Fibroblast of the aortic adventitia (primary cell): ENCODE measurements around the gene GRAP. TPM values are rescaled to one million over a fixed set of nuclear protein-coding genes. Genes with fewer than 3 reads are reported as not detected.

ENCODE experiments used
- DNase-seq: peaks from one replicate; pipeline ENCODE4 v3.0.0-alpha.2; 2010; ENCODE audit warnings: low read depth
- H3K4me3 ChIP-seq: 2 replicates; pipeline ENCODE4 v1.5.1; 2011; ENCODE audit warnings: low read depth, mild to moderate bottlenecking, control low read depth, low read length, moderate library complexity
- CTCF ChIP-seq: IDR thresholded peaks from 2 replicates; pipeline ENCODE4 v1.5.1; 2011; ENCODE audit warnings: mild to moderate bottlenecking, low read length, control low read depth, inconsistent platforms; ENCODE audit not compliant: insufficient read depth
- total RNA-seq: library from RNA; depleted of rRNA; stranded (reverse); fragments of >200 nt; gene quantifications from 2 replicates; pipeline ENCODE4 v1.2.3, GENCODE V29; 2012; ENCODE audit warnings: low replicate concordance

Gene GRAP
- total RNA-seq, 1 donor, result under 0.01 TPM

- no peak overlapping the region for H3K4me3 ChIP-seq
- TF ChIP-seq CTCF, result no peak
- no peak for DNase-seq
These were observed 26.7 kb downstream of the GRAP start for GRCh38 chr17:19020016-19020415.

GRCh38 chr17:19019041-19019941 is 27.5 kb downstream of the GRAP start:
- DNase-seq, result no peak
- H3K4me3 ChIP-seq, result no peak overlapping the region
- TF ChIP-seq CTCF, result no peak

GRCh38 chr17:19018600-19018950 is 28.2 kb downstream of the GRAP start:
- no peak overlapping the region for H3K4me3 ChIP-seq
- no peak for DNase-seq
- no peak for TF ChIP-seq CTCF

GRCh38 chr17:19017804-19018599 is 28.8 kb downstream of the GRAP start:
- no peak for TF ChIP-seq CTCF
- no peak for DNase-seq
- no peak overlapping the region for H3K4me3 ChIP-seq

- H3K4me3 ChIP-seq, result no peak overlapping the region
- no peak for DNase-seq
- no peak for TF ChIP-seq CTCF
These were observed 29.4 kb downstream of the GRAP start for GRCh38 chr17:19017401-19017800.

- H3K4me3 ChIP-seq, result no peak overlapping the region
- TF ChIP-seq CTCF, result no peak
- no peak for DNase-seq
These were observed 29.9 kb downstream of the GRAP start for GRCh38 chr17:19016881-19017280.
